Stomach (tissue), 4 donors: ENCODE data around the gene RPRD2.

Experiments used
- CTCF ChIP-seq, 7 experiments: fragments of 450-650 bp in 4 of 7; fragments of 200-600 bp in 3 of 7; sonication (generic) in 3 of 7; IDR thresholded peaks; one replicate each; pipeline ENCODE4 v1.5.1; 2016 to 2019; ENCODE audit warnings: antibody characterized with exemption in 7 of 7, control low read depth in 2 of 7, mild to moderate bottlenecking in 1 of 7
- EP300 ChIP-seq: sonication (generic); formaldehyde crosslinking; IDR thresholded peaks from one replicate; pipeline ENCODE4 v1.6.1; 2017; ENCODE audit warnings: antibody characterized with exemption
- POLR2A ChIP-seq, 4 donors: fragments of 450-650 bp; IDR thresholded peaks; one replicate each; pipeline ENCODE4 v1.6.1; 2016; ENCODE audit warnings: antibody characterized with exemption in 4 of 4, control low read depth in 2 of 4, mild to moderate bottlenecking in 1 of 4, moderate library complexity in 1 of 4

- TF ChIP-seq CTCF (IDR thresholded peaks at IDR 0.05) (no peak), POLR2A (IDR thresholded peaks at IDR 0.05) (no peak), EP300 (no peak)
Measured at GRCh38 chr1:150521196-150521968, 157.4 kb downstream of the RPRD2 start.
